Mesenchymal stem cell (in vitro differentiated cells and primary cell): Measurements from ENCODE around the gene NDUFB2.

Experiments
- DNase-seq: peaks from one replicate; pipeline ENCODE4 v3.0.0-alpha.2; 2013
- H2AFZ ChIP-seq: one replicate; pipeline ENCODE4 v1.6.1; 2013; ENCODE audit warnings: low read depth, mild to moderate bottlenecking, control low read depth, inconsistent platforms, low read length, moderate library complexity
- H2AK5ac ChIP-seq: 2 replicates; pipeline ENCODE4 v1.6.1; 2013; ENCODE audit warnings: low read length, moderate library complexity, mild to moderate bottlenecking, inconsistent platforms; ENCODE audit not compliant: severe bottlenecking
- H2BK120ac ChIP-seq: one replicate; pipeline ENCODE4 v1.6.1; 2013; ENCODE audit warnings: low read depth, mild to moderate bottlenecking, inconsistent platforms, low read length, moderate library complexity
- H2BK12ac ChIP-seq, 2 experiments: one replicate each; pipeline ENCODE4 v1.6.1; 2013; ENCODE audit warnings: inconsistent platforms in 2 of 2, low read length in 2 of 2, mild to moderate bottlenecking in 2 of 2, moderate library complexity in 2 of 2, control low read depth in 1 of 2
- H2BK15ac ChIP-seq: one replicate; pipeline ENCODE4 v1.6.1; 2013; ENCODE audit warnings: mild to moderate bottlenecking, low read depth, inconsistent platforms; ENCODE audit not compliant: poor library complexity, severe bottlenecking
- H2BK5ac ChIP-seq: 2 replicates; pipeline ENCODE4 v1.6.1; 2013; ENCODE audit warnings: low read depth, mild to moderate bottlenecking, low read length, control low read depth, inconsistent platforms; ENCODE audit not compliant: poor library complexity, severe bottlenecking
- H3K14ac ChIP-seq, 2 experiments: one replicate each; pipeline ENCODE4 v1.6.1; 2013; ENCODE audit warnings: inconsistent platforms in 2 of 2, low read length in 2 of 2, control low read depth in 1 of 2, mild to moderate bottlenecking in 1 of 2, moderate library complexity in 1 of 2
- H3K18ac ChIP-seq, 2 experiments: one replicate each; pipeline ENCODE4 v1.6.1; 2013; ENCODE audit warnings: inconsistent platforms in 2 of 2, low read length in 2 of 2, control low read depth in 1 of 2, low read depth in 1 of 2, mild to moderate bottlenecking in 1 of 2
- H3K23ac ChIP-seq, 2 experiments: one replicate each; pipeline ENCODE4 v1.6.1; 2013; ENCODE audit warnings: inconsistent platforms in 2 of 2, low read length in 2 of 2, mild to moderate bottlenecking in 2 of 2, moderate library complexity in 2 of 2, control low read depth in 1 of 2
- H3K27ac ChIP-seq: 2 replicates; pipeline ENCODE4 v1.5.1; 2013; ENCODE audit warnings: mild to moderate bottlenecking, moderate library complexity, low read length, control low read depth, inconsistent platforms; ENCODE audit not compliant: poor library complexity, severe bottlenecking
- H3K27me3 ChIP-seq, 2 experiments: 2 replicates each; pipeline versions ENCODE4 v1.6.1 to v1.7.0; 2013; ENCODE audit warnings: low read length in 2 of 2, mild to moderate bottlenecking in 2 of 2, moderate library complexity in 2 of 2, control low read depth in 1 of 2, inconsistent platforms in 1 of 2; ENCODE audit not compliant: control insufficient read depth in 1 of 2, insufficient read depth in 1 of 2
- H3K36me3 ChIP-seq, 2 experiments: 2 replicates each; pipeline versions ENCODE4 v1.6.1 to v1.7.0; 2013; ENCODE audit warnings: low read length in 2 of 2, control low read depth in 1 of 2, inconsistent platforms in 1 of 2, low read depth in 1 of 2, mild to moderate bottlenecking in 1 of 2; ENCODE audit not compliant: insufficient read depth in 2 of 2, control insufficient read depth in 1 of 2
- H3K4ac ChIP-seq, 2 experiments: one replicate each; pipeline ENCODE4 v1.6.1; 2013; ENCODE audit warnings: inconsistent platforms in 2 of 2, low read length in 2 of 2, mild to moderate bottlenecking in 2 of 2, moderate library complexity in 2 of 2, control low read depth in 1 of 2, low read depth in 1 of 2
- H3K4me1 ChIP-seq: 2 replicates; pipeline ENCODE4 v1.6.1; 2013; ENCODE audit warnings: low read depth, low read length, control low read depth; ENCODE audit not compliant: control insufficient read depth, insufficient read depth
- H3K4me2 ChIP-seq: 2 replicates; pipeline ENCODE4 v1.6.1; 2013; ENCODE audit warnings: low read length, mild to moderate bottlenecking, inconsistent platforms; ENCODE audit not compliant: poor library complexity, severe bottlenecking
- H3K4me3 ChIP-seq, 2 experiments: 2 replicates each; pipeline versions ENCODE4 v1.5.1 to v1.7.0; 2013; ENCODE audit warnings: low read length in 2 of 2, mild to moderate bottlenecking in 2 of 2, control low read depth in 1 of 2, low read depth in 1 of 2; ENCODE audit not compliant: insufficient read depth in 1 of 2
- H3K79me1 ChIP-seq: replicated peaks from 2 replicates; pipeline ENCODE4 v1.6.1; 2013; ENCODE audit warnings: mild to moderate bottlenecking, control low read depth, low read length, inconsistent platforms; ENCODE audit not compliant: poor library complexity, severe bottlenecking
- H3K9ac ChIP-seq: 2 replicates; pipeline ENCODE4 v1.7.0; 2013; ENCODE audit warnings: mild to moderate bottlenecking, low read length, moderate library complexity
- H3K9me3 ChIP-seq: 2 replicates; pipeline ENCODE4 v1.7.0; 2013; ENCODE audit warnings: mild to moderate bottlenecking, low read length; ENCODE audit not compliant: control insufficient read depth
- H4K8ac ChIP-seq: one replicate; pipeline ENCODE4 v1.6.1; 2013; ENCODE audit warnings: inconsistent platforms, mild to moderate bottlenecking, low read length, moderate library complexity
- H4K91ac ChIP-seq: one replicate; pipeline ENCODE4 v1.6.1; 2013; ENCODE audit warnings: mild to moderate bottlenecking, low read length, inconsistent platforms
- WGBS: methylation state at CpG from one replicate; pipeline ENCODE4 v1.1.7; 2013; ENCODE audit warnings: mixed read lengths; 5-methylcytosine and 5-hydroxymethylcytosine counted together

The NDUFB2 gene

GRCh38 chr7:140650367-140650766 lies 46.1 kb upstream of the NDUFB2 start:
- Histone ChIP-seq H2BK15ac (no peak overlapping the region), H3K9ac (no peak overlapping the region), H2AFZ (no peak overlapping the region), H3K9me3 (no peaks in the 10 kb centered on the region), H3K23ac (no peak overlapping the region), H3K18ac (no peak overlapping the region), H2BK120ac (no peak overlapping the region), H3K4me2 (no peak overlapping the region), H3K4me3 (no peak overlapping the region), H3K4ac (no peak overlapping the region), H2BK12ac (no peak overlapping the region), H3K79me1 (peaks cover under 1% of the 10 kb centered on the region), H3K27ac (no peak overlapping the region), H3K4me1 (peaks cover 21% of the 10 kb centered on the region), H4K91ac (no peak overlapping the region), H3K27me3 (no peaks in the 10 kb centered on the region), H3K14ac (no peak overlapping the region), H3K36me3 (no peaks in the 10 kb centered on the region), H2AK5ac (no peak overlapping the region), H2BK5ac (no peak overlapping the region), H4K8ac (no peak overlapping the region)
- 88% methylated on average over 12 of the region's 12 CpGs for WGBS
- DNase-seq: no peak

GRCh38 chr7:140653319-140654108 lies 43.0 kb upstream of the NDUFB2 start:
- H3K79me1 ChIP-seq: no peaks in the 10 kb centered on the region
- no peak overlapping the region for H2BK5ac ChIP-seq
- no peak overlapping the region for H3K14ac ChIP-seq
- no peak overlapping the region for H3K27ac ChIP-seq
- H3K36me3 ChIP-seq: no peaks in the 10 kb centered on the region
- no peak overlapping the region for H3K23ac ChIP-seq
- no peak overlapping the region for H2AK5ac ChIP-seq
- peaks cover 16% of the 10 kb centered on the region for H3K4me1 ChIP-seq
- peak overlapping the region in 1 of 2 experiments; percentile 25 for H2BK12ac ChIP-seq
- no peak overlapping the region for H2AFZ ChIP-seq
- H2BK15ac ChIP-seq: no peak overlapping the region
- no peak overlapping the region for H4K91ac ChIP-seq
- H3K27me3 ChIP-seq: no peaks in the 10 kb centered on the region
- H3K9ac ChIP-seq: peak overlapping the region; percentile 31
- WGBS: 27% methylated on average over 14 of the region's 15 CpGs
- peak overlapping the region; percentile 52 for H4K8ac ChIP-seq
- no peak overlapping the region for H3K18ac ChIP-seq
- H2BK120ac ChIP-seq: no peak overlapping the region
- no peak overlapping the region for H3K4me3 ChIP-seq
- peak; percentile 84 for DNase-seq
- no peak overlapping the region for H3K4me2 ChIP-seq
- peak overlapping the region in 1 of 2 experiments; percentile 0 for H3K4ac ChIP-seq
- H3K9me3 ChIP-seq: no peaks in the 10 kb centered on the region

GRCh38 chr7:140654109-140654387 lies 42.5 kb upstream of the NDUFB2 start:
- 90% methylated on average over 2 of the region's 2 CpGs for WGBS
- H3K4me1 ChIP-seq: peaks cover 16% of the 10 kb centered on the region

GRCh38 chr7:140654661-140655060 lies 41.8 kb upstream of the NDUFB2 start:
- 94% methylated on average over 4 of the region's 4 CpGs for WGBS
- H3K27ac ChIP-seq: no peak overlapping the region
- no peaks in the 10 kb centered on the region for H3K27me3 ChIP-seq
- no peaks in the 10 kb centered on the region for H3K36me3 ChIP-seq
- no peak overlapping the region for H4K8ac ChIP-seq
- no peak overlapping the region for H3K4ac ChIP-seq
- H2AK5ac ChIP-seq: no peak overlapping the region
- H3K9me3 ChIP-seq: no peaks in the 10 kb centered on the region
- H2AFZ ChIP-seq: no peak overlapping the region
- peaks cover 15% of the 10 kb centered on the region for H3K4me1 ChIP-seq
- no peak overlapping the region for H4K91ac ChIP-seq
- H2BK120ac ChIP-seq: no peak overlapping the region
- no peak overlapping the region for H2BK5ac ChIP-seq
- H2BK12ac ChIP-seq: peak overlapping the region in 1 of 2 experiments; percentile 29
- no peak overlapping the region for H3K4me3 ChIP-seq
- no peak overlapping the region for H3K14ac ChIP-seq
- no peak overlapping the region for H2BK15ac ChIP-seq
- no peak overlapping the region for H3K4me2 ChIP-seq
- H3K9ac ChIP-seq: no peak overlapping the region
- H3K18ac ChIP-seq: no peak overlapping the region
- H3K23ac ChIP-seq: no peak overlapping the region
- H3K79me1 ChIP-seq: no peaks in the 10 kb centered on the region
- no peak for DNase-seq

More at GRCh38 chr7:140654109-140654387, 42.5 kb upstream of the NDUFB2 start:
- Histone ChIP-seq H3K4me2 (no peak overlapping the region), H4K8ac (no peak overlapping the region), H3K79me1 (no peaks in the 10 kb centered on the region), H2AFZ (no peak overlapping the region), H3K9ac (no peak overlapping the region), H4K91ac (no peak overlapping the region), H3K27ac (no peak overlapping the region), H3K36me3 (no peaks in the 10 kb centered on the region), H2BK12ac (no peak overlapping the region), H2BK15ac (no peak overlapping the region), H3K23ac (no peak overlapping the region), H3K27me3 (no peaks in the 10 kb centered on the region), H3K4me3 (no peak overlapping the region), H2AK5ac (no peak overlapping the region), H3K4ac (no peak overlapping the region), H2BK5ac (no peak overlapping the region), H3K18ac (no peak overlapping the region), H3K9me3 (no peaks in the 10 kb centered on the region), H2BK120ac (no peak overlapping the region), H3K14ac (no peak overlapping the region)
- DNase-seq: no peak
